ENCODE results near the gene TRIM59.

GRCh38 chr3:160455846-160456245 is 6.3 kb upstream of the TRIM59 start:
- TF ChIP-seq, protein P1, sequence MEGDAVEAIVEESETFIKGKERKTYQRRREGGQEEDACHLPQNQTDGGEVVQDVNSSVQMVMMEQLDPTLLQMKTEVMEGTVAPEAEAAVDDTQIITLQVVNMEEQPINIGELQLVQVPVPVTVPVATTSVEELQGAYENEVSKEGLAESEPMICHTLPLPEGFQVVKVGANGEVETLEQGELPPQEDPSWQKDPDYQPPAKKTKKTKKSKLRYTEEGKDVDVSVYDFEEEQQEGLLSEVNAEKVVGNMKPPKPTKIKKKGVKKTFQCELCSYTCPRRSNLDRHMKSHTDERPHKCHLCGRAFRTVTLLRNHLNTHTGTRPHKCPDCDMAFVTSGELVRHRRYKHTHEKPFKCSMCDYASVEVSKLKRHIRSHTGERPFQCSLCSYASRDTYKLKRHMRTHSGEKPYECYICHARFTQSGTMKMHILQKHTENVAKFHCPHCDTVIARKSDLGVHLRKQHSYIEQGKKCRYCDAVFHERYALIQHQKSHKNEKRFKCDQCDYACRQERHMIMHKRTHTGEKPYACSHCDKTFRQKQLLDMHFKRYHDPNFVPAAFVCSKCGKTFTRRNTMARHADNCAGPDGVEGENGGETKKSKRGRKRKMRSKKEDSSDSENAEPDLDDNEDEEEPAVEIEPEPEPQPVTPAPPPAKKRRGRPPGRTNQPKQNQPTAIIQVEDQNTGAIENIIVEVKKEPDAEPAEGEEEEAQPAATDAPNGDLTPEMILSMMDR (conservative IDR thresholded peaks at IDR 0.05 in 1 of 2, IDR thresholded peaks at IDR 0.05 in 1 of 2; ENCODE audit: low read depth in 1 of 2, low read length in 2 of 2), result no peak
- no peak for TF ChIP-seq EZH2 (IDR thresholded peaks at IDR 0.05; ENCODE audit: low read length, missing control alignments)
